Measurements from ENCODE around the gene ADAM12. TPM values are rescaled to one million over a fixed set of nuclear protein-coding genes. Genes with fewer than 3 reads are reported as not detected.

ADAM12 gene
- total and polyA plus RNA-seq, 2 donors (not counting 3 experiments of a cell fraction or from before 2014, with no cell fraction given): 0.22 to 0.33 TPM

- DNase-seq (ENCODE audit: low read depth, low spot score): no peak
- no peaks in the 10 kb centered on the region for H3K79me2 ChIP-seq (ENCODE audit: control insufficient read depth, insufficient read depth, low read length)
- no peak overlapping the region for H3K4me2 ChIP-seq (ENCODE audit: insufficient read depth, low read length)
- BruUV-seq (replicated peaks): no TSS peak
- dilution Hi-C loops (cut with MboI; ENCODE audit: extremely low pct_ligation_motif_present, low sequenced_read_pairs): no loop called here
- H3K27me3 ChIP-seq (ENCODE audit: control insufficient read depth in 2 of 2, insufficient read depth in 2 of 2, low read length in 2 of 2): no peaks in the 10 kb centered on the region
- no peak for TF ChIP-seq GATA2 (IDR thresholded peaks at IDR 0.05; ENCODE audit: insufficient read depth, insufficient read length, low read depth, low read length)
- no peak for TF ChIP-seq CTCF (IDR thresholded peaks at IDR 0.05; ENCODE audit: extremely low read depth in 1 of 2, insufficient read depth in 1 of 2, low read depth in 1 of 2, low read length in 2 of 2)
- TF ChIP-seq FOS (IDR thresholded peaks at IDR 0.05; ENCODE audit: borderline replicate concordance, insufficient read depth, low read length): no peak
- no peak for TF ChIP-seq JUN (IDR thresholded peaks at IDR 0.05; ENCODE audit: borderline replicate concordance, insufficient read depth, insufficient read length, low read depth)
- H3K36me3 ChIP-seq (ENCODE audit: control insufficient read depth in 2 of 2, extremely low read depth in 1 of 2, insufficient read depth in 2 of 2, low read length in 2 of 2): no peaks in the 10 kb centered on the region
- CTCF ChIA-PET: no interaction called here
- no peak overlapping the region for H3K9ac ChIP-seq (replicated peaks; ENCODE audit: extremely low read depth, insufficient read depth, low read length)
- POLR2A ChIA-PET: no interaction called here
- H3K4me1 ChIP-seq (ENCODE audit: control insufficient read depth, extremely low read depth, insufficient read depth, low read length): no peaks in the 10 kb centered on the region
- FAIRE-seq: no peak
- no peaks in the 10 kb centered on the region for H3K9me3 ChIP-seq (replicated peaks; ENCODE audit: control insufficient read depth, insufficient read depth, low read length)
- no peak overlapping the region for H3K27ac ChIP-seq (ENCODE audit: insufficient read depth, low read depth, low read length)
- intact Hi-C loops (cut with micrococcal nuclease): no loop called here
- H4K20me1 ChIP-seq (replicated peaks; ENCODE audit: control insufficient read depth, extremely low read depth, insufficient read depth, low read length): no peaks in the 10 kb centered on the region
- no peak overlapping the region for H3K4me3 ChIP-seq (replicated peaks in 1 of 3; ENCODE audit: insufficient read depth in 1 of 3, low read depth in 1 of 3, low read length in 3 of 3)
- H2AFZ ChIP-seq (ENCODE audit: low read depth, low read length): no peak overlapping the region
- H3K9me1 ChIP-seq (replicated peaks; ENCODE audit: control insufficient read depth, extremely low read depth, insufficient read depth, low read length): no peaks in the 10 kb centered on the region
These were observed 78.9 kb downstream of the ADAM12 start for GRCh38 chr10:126309228-126309883.
